ENCODE data around the gene TRPM3.

DNA sequence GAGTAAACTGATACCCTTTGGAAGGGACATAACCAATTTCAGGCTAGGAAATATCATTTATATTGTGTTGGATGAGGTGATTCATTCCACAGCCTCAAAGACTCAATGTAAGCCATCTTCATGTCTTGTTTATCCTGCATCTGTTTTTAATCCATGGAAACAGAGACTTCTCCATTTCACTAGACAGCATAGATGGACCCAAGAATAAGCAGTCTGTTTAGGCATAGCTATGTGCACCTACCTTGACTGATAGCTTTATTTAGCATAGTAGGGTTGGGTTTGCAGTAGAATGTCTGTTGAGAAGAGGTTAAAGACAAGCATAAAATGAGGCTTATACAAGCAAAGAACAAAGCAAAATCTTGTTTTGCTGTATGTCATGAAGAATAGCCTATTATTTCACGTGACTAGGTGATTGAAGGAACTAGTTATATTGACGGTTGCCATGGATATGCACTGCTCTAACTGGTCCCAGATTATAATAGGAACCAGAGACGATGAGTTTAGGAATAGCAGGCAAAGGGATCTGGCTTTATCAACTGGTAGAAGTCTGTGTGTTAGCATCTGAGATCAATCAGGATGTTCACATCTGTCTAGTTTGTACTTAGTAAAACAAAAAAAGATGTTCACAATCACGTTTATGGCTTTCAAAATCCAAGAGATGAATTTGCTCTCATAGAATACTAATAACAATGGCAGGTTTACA is 552.2 kb downstream of the TRPM3 start:
- TF ChIP-seq POLR2AphosphoS5 (IDR thresholded peaks at IDR 0.05): no peak
- TF ChIP-seq, protein P1, sequence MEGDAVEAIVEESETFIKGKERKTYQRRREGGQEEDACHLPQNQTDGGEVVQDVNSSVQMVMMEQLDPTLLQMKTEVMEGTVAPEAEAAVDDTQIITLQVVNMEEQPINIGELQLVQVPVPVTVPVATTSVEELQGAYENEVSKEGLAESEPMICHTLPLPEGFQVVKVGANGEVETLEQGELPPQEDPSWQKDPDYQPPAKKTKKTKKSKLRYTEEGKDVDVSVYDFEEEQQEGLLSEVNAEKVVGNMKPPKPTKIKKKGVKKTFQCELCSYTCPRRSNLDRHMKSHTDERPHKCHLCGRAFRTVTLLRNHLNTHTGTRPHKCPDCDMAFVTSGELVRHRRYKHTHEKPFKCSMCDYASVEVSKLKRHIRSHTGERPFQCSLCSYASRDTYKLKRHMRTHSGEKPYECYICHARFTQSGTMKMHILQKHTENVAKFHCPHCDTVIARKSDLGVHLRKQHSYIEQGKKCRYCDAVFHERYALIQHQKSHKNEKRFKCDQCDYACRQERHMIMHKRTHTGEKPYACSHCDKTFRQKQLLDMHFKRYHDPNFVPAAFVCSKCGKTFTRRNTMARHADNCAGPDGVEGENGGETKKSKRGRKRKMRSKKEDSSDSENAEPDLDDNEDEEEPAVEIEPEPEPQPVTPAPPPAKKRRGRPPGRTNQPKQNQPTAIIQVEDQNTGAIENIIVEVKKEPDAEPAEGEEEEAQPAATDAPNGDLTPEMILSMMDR (IDR thresholded peaks at IDR 0.05): no peak
